HepG2 (cell line): ENCODE results near the gene OR6C68. TPM values are rescaled to one million over a fixed set of nuclear protein-coding genes. Genes with fewer than 3 reads are reported as not detected.

ENCODE experiments used
- CREB1 ChIP-seq, 2 experiments: fragments of 450-650 bp in 1 of 2; IDR thresholded peaks; 2 replicates each; pipeline ENCODE4 v1.6.1; 2016 to 2017; ENCODE audit warnings: control low read depth in 1 of 2, mild to moderate bottlenecking in 1 of 2, missing compliant biosample characterization in 1 of 2, missing genetic modification characterization in 1 of 2
- CSRNP1 ChIP-seq: sonication (generic); formaldehyde crosslinking; IDR thresholded peaks from 2 replicates; pipeline ENCODE4 v1.8.1; 2023; ENCODE audit warnings: mild to moderate bottlenecking, missing genetic modification reagents
- DNMT3B ChIP-seq: conservative IDR thresholded peaks from 2 replicates; pipeline ENCODE4 v1.6.1; 2016; ENCODE audit warnings: missing biosample characterization, control low read depth
- ETS1 ChIP-seq: sonication (generic); formaldehyde crosslinking; IDR thresholded peaks from 2 replicates; pipeline ENCODE4 v1.4.0; 2020; ENCODE audit warnings: missing genetic modification reagents
- GATAD2A ChIP-seq: IDR thresholded peaks from 2 replicates; pipeline ENCODE4 v1.6.1; 2016
- ISL2 ChIP-seq: sonication (generic); formaldehyde crosslinking; IDR thresholded peaks from 2 replicates; pipeline ENCODE4 v1.5.0; 2020; ENCODE audit warnings: missing genetic modification reagents
- SKIL ChIP-seq: sonication (generic); formaldehyde crosslinking; IDR thresholded peaks from 2 replicates; pipeline ENCODE4 v1.8.0; 2022; ENCODE audit warnings: missing genetic modification reagents, mild to moderate bottlenecking, moderate library complexity, borderline replicate concordance
- SMAD3 ChIP-seq: sonication (generic); formaldehyde crosslinking; IDR thresholded peaks from 2 replicates; pipeline ENCODE4 v1.4.0; 2020; ENCODE audit warnings: missing genetic modification reagents
- SP5 ChIP-seq: IDR thresholded peaks from 2 replicates; pipeline ENCODE4 v1.6.1; 2016; ENCODE audit warnings: low read depth, borderline replicate concordance
- TBL1XR1 ChIP-seq: fragments of 150-350 bp; IDR thresholded peaks from 2 replicates; pipeline ENCODE4 v1.6.1; 2014; ENCODE audit warnings: borderline replicate concordance, low read length; ENCODE audit not compliant: partially characterized antibody
- ZNF136 ChIP-seq: sonication (generic); formaldehyde crosslinking; IDR thresholded peaks from 2 replicates; pipeline ENCODE4 v1.8.1; 2022; ENCODE audit warnings: low read depth, mild to moderate bottlenecking, moderate library complexity, missing genetic modification reagents
- ZNF646 ChIP-seq: sonication (generic); formaldehyde crosslinking; IDR thresholded peaks from 2 replicates; pipeline ENCODE4 v1.9.0; 2021; ENCODE audit warnings: mild to moderate bottlenecking, missing genetic modification reagents
- ZNF816 ChIP-seq: sonication (generic); formaldehyde crosslinking; IDR thresholded peaks from 2 replicates; pipeline ENCODE4 v1.8.0; 2022; ENCODE audit warnings: missing genetic modification reagents, mild to moderate bottlenecking, borderline replicate concordance
- polyA plus RNA-seq, 8 experiments: library from polyadenylated mRNA; depleted of rRNA in 3 of 8; stranded (reverse) in 7 of 8; unstranded in 1 of 8; fragments of >200 nt; fragmentation: Illumina TruSeq in 4 of 8; extraction: Trizol in 4 of 8; gene quantifications; 2 replicates each; pipeline versions ENCODE4 v1.2.1 to v1.2.3, GENCODE V29; 2011 to 2016; ENCODE audit warnings: low read depth in 4 of 8, missing spikeins in 1 of 8, mixed read lengths in 1 of 8; ENCODE audit not compliant: insufficient read depth in 1 of 8
- total RNA-seq, 5 experiments: library from RNA; depleted of rRNA; stranded (reverse); fragments of >200 nt; fragmentation: Illumina TruSeq; extraction: Trizol; gene quantifications; 2 replicates each; pipeline ENCODE4 v1.2.3, GENCODE V29; 2016; ENCODE audit warnings: low read depth in 1 of 5
- TF ChIP-seq, protein P1 (sequence below): IDR thresholded peaks from 2 replicates; pipeline ENCODE4 v1.6.1; 2012; ENCODE audit warnings: inconsistent platforms
- TF ChIP-seq, protein P2 (sequence below): sonication (generic); formaldehyde crosslinking; IDR thresholded peaks from 2 replicates; pipeline ENCODE4 v1.4.0; 2020; ENCODE audit warnings: mild to moderate bottlenecking, missing genetic modification reagents

Gene OR6C68
- total and polyA plus RNA-seq, 2 of the 13 experiments (the other 11 are each of a cell fraction or from before 2014, with no cell fraction given): not detected

GRCh38 chr12:55499810-55500252, 7.7 kb downstream of the OR6C68 start (continued):
- TF ChIP-seq, protein P1, sequence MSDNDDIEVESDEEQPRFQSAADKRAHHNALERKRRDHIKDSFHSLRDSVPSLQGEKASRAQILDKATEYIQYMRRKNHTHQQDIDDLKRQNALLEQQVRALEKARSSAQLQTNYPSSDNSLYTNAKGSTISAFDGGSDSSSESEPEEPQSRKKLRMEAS: peak; percentile 27; the same call in 1 of the 2 replicates
- peak; percentile 81 for TF ChIP-seq ISL2
- no peak for TF ChIP-seq CREB1 (IDR thresholded peaks at IDR 0.05)
- peak; percentile 58 for TF ChIP-seq CREB1 (CRISPR knock-in tag; IDR thresholded peaks at IDR 0.05)
- TF ChIP-seq SP5 (CRISPR knock-in tag): peak; percentile 31; the same call in 1 of the 2 replicates
- peak; percentile 86 for TF ChIP-seq SKIL (CRISPR knock-in tag)
- TF ChIP-seq SMAD3 (CRISPR knock-in tag): 0 out of 2 replicates have a peak, but pooled peaks have one; percentile 44
- TF ChIP-seq GATAD2A (CRISPR knock-in tag): peak; percentile 93
- TF ChIP-seq ETS1 (CRISPR knock-in tag): no peak
- TF ChIP-seq TBL1XR1: peak; percentile 55
- TF ChIP-seq ZNF646 (CRISPR knock-in tag): peak; percentile 88; the same call in 1 of the 2 replicates
- TF ChIP-seq ZNF136 (CRISPR knock-in tag): peak; percentile 56; the same call in 1 of the 2 replicates
- no peak for TF ChIP-seq DNMT3B (CRISPR knock-in tag)
- TF ChIP-seq, protein P2, sequence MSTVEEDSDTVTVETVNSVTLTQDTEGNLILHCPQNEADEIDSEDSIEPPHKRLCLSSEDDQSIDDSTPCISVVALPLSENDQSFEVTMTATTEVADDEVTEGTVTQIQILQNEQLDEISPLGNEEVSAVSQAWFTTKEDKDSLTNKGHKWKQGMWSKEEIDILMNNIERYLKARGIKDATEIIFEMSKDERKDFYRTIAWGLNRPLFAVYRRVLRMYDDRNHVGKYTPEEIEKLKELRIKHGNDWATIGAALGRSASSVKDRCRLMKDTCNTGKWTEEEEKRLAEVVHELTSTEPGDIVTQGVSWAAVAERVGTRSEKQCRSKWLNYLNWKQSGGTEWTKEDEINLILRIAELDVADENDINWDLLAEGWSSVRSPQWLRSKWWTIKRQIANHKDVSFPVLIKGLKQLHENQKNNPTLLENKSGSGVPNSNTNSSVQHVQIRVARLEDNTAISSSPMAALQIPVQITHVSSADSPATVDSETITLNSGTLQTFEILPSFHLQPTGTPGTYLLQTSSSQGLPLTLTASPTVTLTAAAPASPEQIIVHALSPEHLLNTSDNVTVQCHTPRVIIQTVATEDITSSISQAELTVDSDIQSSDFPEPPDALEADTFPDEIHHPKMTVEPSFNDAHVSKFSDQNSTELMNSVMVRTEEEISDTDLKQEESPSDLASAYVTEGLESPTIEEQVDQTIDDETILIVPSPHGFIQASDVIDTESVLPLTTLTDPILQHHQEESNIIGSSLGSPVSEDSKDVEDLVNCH: no peak
- TF ChIP-seq ZNF816 (CRISPR knock-in tag): peak; percentile 56; the same call in 1 of the 2 replicates
- TF ChIP-seq CSRNP1 (CRISPR knock-in tag): no peak
